HG02763 (cell line): ENCODE data around the gene PSENEN.
"Not testable (repeated sequence)": the region's sequence is repeated elsewhere in the genome, so short reads cannot be mapped to it uniquely, and the experiment has no call there.

Experiments used
- ATAC-seq: cut with Tn5 transposase; IDR thresholded peaks from one replicate; pipeline ENCODE4 v1.9.1; 2021; ENCODE audit warnings: mild to moderate bottlenecking, moderate library complexity; ENCODE audit not compliant: unreplicated experiment

Gene PSENEN

GRCh38 chr19:35787227-35787799, 41.9 kb downstream of the PSENEN start:
- ATAC-seq, result no peak

DNA sequence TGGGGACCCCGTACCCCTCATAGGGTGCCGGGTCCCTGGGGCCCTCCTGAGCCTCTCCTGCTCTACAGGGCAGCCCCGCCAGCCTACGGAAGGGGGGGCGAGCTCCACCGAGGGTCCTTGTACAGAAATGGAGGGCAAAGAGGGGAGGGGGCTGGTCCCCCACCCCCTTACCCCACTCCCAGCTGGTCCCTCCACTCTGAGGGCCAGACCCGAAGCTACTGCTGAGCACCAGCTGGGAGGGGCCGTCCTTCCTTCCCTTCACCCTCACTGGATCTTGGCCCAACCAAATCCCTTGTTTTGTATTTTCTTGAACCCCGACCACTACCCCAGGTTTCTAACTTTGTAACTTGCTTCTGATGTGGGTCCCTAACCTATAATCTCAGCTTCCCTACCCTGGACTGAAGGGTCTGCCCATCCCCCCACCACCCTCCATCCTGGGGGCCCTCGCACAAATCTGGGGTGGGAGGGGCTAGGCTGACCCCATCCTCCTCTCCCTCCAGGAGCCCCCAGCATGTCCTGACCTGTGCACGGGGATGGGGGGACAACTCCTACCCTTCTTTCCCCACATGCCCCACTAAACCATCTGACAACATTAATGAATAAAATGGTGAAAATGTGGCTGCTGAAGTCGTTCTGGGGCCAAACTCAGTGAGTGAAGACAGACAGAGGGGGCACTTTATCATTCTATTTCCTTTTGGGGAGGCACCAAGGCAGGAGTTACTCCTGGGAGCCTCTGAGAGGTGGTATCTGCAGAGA, 42.9 kb downstream of the PSENEN start:
- ATAC-seq, result no peak

GRCh38 chr19:35789195-35789977, 43.9 kb downstream of the PSENEN start:
- ATAC-seq, result no peak

DNA sequence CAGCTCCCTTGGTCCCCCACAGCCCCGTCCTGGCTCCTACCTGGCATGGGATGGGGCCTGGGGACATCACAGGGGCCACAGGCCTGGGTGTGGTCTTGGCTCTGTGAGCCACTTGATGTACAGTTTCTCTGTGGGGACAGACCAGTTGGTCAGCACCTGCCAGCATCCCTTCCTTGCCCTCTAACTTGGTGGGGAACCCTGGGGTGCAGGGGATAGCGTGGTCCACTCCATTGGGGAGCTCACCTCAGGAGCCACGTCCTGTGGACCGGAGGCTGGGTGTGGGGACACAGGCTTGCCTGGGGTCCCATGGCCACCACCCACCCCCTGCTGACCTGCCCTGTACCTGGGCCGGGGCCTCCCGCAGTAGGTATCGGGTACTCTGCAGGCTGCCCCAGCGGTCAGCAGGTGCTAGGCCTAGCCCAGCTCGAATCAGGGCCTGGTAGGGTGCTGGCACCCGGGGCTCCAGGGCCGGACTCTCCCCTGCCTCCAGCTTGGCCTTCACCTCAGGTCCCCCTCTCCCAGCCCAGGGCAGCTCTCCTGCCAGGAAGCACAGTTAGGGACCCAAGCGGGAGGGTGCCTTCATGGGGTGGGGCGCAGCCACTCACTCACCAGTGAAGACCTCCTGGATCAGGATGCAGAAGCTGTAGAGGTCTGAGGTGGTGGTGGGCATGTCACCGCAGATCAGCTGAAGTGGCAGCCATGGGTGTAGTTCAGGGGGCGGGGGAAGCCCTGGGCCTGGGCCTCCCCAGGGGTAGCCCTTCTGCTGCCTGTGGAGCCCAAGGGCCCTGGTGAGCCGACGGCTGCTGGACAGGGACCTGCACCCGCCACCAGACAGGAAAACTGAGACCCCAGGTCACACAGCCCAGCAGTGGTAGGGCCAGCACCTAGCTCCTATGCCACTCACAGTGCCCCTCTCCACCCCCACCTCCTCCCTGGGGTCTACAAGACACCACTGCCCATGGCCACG, 44.8 kb downstream of the PSENEN start:
- no peak for ATAC-seq

DNA sequence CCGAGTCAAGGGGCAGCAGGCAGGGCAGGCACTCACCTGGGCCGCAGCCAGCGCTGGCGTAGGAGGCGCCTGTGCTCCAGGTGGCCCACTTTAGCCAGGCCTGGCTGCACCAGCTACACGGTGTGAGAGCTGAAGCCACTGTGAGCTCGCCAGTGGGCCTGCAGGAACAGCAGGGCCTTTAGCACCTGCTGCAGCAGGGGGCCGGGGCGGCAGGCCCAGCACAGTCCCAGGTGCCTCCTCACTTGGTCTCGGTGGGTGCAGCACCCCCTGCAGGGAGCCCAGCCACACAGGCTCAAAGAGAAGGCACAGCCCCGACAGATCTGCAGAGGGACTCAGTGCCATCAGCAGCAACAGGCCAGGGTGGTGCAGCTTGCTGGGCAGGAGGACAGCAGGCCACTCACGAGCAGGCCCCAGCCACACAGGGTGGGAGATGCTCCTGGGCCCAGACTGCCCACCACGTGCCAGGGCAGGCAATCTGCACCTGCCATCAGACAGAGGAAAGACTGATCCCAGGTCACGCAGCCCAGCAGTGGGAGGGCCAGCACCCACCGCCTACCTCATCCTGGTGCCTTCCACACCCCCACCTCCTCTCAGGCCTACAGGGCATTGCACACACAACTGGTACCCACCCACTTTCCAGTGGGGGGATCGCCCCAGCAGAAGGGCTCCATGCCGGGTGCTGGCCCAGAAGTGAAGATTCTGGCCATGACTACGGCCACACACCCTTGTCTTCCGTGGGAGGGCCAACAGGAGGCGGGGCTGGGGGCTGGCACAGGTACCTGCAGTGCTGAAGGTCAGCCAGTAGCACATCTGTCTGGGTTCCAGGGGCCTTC, 45.7 kb downstream of the PSENEN start:
- ATAC-seq, result no peak

- no peak for ATAC-seq
Observed at GRCh38 chr19:35791814-35792279, 46.4 kb downstream of the PSENEN start.

GRCh38 chr19:35792312-35792711, 46.9 kb downstream of the PSENEN start:
- ATAC-seq, result no peak

DNA sequence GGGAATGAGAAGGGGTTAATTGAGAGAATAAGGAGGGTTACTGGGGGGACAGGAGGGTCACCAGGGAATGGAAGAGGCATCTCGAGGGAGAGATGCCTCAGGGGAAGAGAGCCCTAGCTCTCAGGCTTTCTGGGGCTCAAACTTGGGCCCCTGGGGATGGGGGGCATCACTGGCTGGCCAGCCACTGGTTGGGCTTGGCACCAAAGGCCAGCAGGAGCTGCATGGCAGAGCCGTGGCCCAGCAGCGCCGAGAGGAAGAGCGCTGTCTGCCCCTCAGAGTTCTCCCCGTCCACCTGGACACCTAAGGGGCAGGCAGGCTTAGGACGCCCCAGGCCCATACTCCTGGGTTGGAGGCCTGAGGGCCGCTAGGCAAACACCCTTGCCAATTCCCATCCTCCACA, 47.4 kb downstream of the PSENEN start:
- ATAC-seq, result no peak

DNA sequence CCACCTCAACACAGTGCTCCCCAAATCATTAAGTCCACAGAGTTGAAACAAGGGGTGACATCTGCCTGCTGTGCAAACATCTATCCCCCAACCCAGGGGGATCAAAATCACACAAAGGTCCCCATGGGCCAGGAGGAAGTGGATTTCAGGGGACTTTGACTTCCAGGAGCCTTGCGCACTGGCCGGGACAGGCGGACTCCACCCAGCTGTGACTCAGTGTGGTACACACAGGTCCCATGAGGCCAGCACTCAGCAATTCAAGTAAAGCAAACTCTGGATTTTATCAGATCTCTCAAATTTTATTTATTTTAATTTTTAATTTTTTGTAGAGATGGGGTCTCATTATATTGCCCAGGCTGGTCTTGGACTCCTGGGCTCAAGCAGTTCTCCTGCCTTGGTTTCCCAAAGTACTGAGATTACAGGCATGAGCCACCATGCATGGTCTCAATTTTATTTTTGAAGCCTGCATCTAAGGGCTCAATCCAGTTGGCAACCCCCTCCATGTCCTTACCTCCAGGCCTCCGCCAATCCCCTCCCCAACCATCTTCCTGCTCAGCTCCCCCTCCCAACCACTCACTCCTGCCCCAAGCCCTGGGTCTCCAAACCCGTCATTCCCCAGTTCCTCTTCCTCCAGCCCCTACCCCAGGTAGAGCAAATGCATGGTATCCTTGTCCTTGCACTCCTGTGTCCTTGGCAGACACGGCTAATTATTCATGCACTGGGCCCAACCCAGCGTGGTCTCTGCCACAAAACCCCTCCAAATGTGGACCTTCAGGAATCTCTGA, 48.1 kb downstream of the PSENEN start:
- ATAC-seq, result no peak

DNA sequence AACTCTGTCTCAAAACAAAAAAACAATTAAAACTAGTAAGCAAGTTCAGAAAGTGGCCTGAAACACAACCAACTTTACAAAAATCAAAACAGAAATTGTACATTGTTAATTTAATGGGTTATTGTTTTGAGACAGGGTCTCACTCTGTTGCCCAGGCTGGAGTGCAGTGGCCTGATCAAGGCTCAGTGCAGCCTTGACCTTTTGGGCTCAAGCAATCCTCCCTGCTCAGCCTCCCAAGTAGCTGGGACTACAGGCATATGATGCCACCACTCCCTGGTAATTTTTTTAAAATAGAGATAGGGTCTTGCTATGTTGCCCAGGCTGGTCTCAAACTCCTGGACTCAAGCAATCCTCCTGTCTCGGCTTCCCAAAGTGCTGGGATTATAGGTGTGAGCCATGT, 50.1 kb downstream of the PSENEN start:
- ATAC-seq, result not testable (repeated sequence)
